ENCODE results near the gene EFCAB10.
"Not testable (repeated sequence)": the region's sequence is repeated elsewhere in the genome, so short reads cannot be mapped to it uniquely, and the experiment has no call there.

Gene EFCAB10

DNA sequence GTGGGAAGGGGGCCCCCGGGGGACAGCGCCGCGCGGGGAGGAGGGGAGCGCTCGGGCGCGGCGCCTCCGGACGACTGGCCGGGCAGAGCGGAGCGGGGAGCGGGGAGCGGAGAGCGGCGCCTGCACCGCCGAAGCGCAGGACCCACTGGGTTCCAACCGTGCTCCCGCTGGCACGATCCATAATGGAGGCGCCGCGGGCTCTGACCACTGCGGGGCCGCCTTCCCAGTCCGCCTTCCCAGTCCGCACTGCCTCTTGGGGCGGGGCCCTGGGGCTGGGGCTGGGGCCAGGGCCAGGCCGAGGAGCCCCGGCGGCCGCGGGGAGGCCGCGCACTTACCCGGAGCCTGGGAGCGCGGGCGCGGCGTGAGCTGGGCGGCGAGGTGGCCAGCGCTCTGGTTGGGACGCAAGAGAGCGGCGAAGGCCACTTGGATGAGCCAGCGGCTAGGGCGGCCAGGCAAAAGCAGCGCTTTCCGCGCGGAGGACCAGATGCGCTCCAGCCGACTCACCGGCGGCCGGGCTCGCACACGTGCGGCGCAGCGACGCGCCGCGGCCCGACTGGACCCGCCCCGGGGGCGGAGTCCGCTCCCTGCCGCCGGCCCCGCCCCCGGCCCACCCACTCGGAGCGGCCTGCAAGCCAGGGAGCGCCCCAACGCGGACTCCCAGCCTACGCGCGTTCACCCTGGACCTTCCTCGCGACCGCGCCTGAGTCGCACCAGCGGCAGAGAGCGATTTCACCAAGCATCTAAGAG lies 59.4 kb downstream of the EFCAB10 start, which contains the start of gene PUS7:
Gene PUS7, minus strand, starts transcription at position 555 of the 747 bp plus-strand sequence. CDS start 13,759 bp downstream, outside the sequence.
- Histone ChIP-seq H3K9ac (ENCODE audit: low read length) (peak within 1 kb of the TSS; percentile 74), H3K9me2 (replicated peaks; ENCODE audit: insufficient read depth, low read length) (no peaks in the 10 kb centered on the region), H3K27me3 (ENCODE audit: low read length) (no peaks in the 10 kb centered on the region), H2AFZ (ENCODE audit: low read depth, low read length, severe bottlenecking) (peak within 1 kb of the TSS; percentile 100), H3K9me3 (ENCODE audit: insufficient read depth, low read length) (no peaks in the 10 kb centered on the region), H4K20me1 (ENCODE audit: low read depth, low read length) (no peaks in the 10 kb centered on the region), H3K79me2 (ENCODE audit: insufficient read depth, low read length) (peaks cover 46% of the 10 kb centered on the region), H3K4me3 (ENCODE audit: insufficient read depth, low read length, poor library complexity, severe bottlenecking) (peak within 1 kb of the TSS; percentile 82), H3K36me3 (ENCODE audit: low read length) (0 out of 2 replicates have a peak, but pooled peaks cover 4% of the 10 kb centered on the region), H3F3A (ENCODE audit: insufficient read depth) (no peaks in the 10 kb centered on the region), H3K27ac (ENCODE audit: low read depth, low read length) (peak within 1 kb of the TSS; percentile 55), H3K4me2 (ENCODE audit: low read depth, low read length, poor library complexity, severe bottlenecking) (peak within 1 kb of the TSS; percentile 97)
- TF ChIP-seq EZH2phosphoT487 (conservative IDR thresholded peaks at IDR 0.05; ENCODE audit: low read length) = no peak
- TF ChIP-seq, protein P1, sequence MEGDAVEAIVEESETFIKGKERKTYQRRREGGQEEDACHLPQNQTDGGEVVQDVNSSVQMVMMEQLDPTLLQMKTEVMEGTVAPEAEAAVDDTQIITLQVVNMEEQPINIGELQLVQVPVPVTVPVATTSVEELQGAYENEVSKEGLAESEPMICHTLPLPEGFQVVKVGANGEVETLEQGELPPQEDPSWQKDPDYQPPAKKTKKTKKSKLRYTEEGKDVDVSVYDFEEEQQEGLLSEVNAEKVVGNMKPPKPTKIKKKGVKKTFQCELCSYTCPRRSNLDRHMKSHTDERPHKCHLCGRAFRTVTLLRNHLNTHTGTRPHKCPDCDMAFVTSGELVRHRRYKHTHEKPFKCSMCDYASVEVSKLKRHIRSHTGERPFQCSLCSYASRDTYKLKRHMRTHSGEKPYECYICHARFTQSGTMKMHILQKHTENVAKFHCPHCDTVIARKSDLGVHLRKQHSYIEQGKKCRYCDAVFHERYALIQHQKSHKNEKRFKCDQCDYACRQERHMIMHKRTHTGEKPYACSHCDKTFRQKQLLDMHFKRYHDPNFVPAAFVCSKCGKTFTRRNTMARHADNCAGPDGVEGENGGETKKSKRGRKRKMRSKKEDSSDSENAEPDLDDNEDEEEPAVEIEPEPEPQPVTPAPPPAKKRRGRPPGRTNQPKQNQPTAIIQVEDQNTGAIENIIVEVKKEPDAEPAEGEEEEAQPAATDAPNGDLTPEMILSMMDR (IDR thresholded peaks at IDR 0.05; ENCODE audit: insufficient read depth, low read length, poor library complexity, severe bottlenecking) = no peak

- Histone ChIP-seq H3K27ac (ENCODE audit: low read depth, low read length) (peak overlapping the region; percentile 19; the same call in 1 of the 2 replicates), H3K4me3 (ENCODE audit: insufficient read depth, low read length, poor library complexity, severe bottlenecking) (peak overlapping the region; percentile 82), H3K9me3 (ENCODE audit: insufficient read depth, low read length) (no peaks in the 10 kb centered on the region), H3F3A (ENCODE audit: insufficient read depth) (no peaks in the 10 kb centered on the region), H3K9ac (ENCODE audit: low read length) (peak overlapping the region; percentile 74), H4K20me1 (ENCODE audit: low read depth, low read length) (no peaks in the 10 kb centered on the region), H3K9me2 (replicated peaks; ENCODE audit: insufficient read depth, low read length) (no peaks in the 10 kb centered on the region), H3K27me3 (ENCODE audit: low read length) (no peaks in the 10 kb centered on the region), H2AFZ (ENCODE audit: low read depth, low read length, severe bottlenecking) (peak overlapping the region; percentile 72), H3K79me2 (ENCODE audit: insufficient read depth, low read length) (peaks cover 53% of the 10 kb centered on the region), H3K4me2 (ENCODE audit: low read depth, low read length, poor library complexity, severe bottlenecking) (peak overlapping the region; percentile 97), H3K36me3 (ENCODE audit: low read length) (0 out of 2 replicates have a peak, but pooled peaks cover 4% of the 10 kb centered on the region)
- TF ChIP-seq, protein P1 (IDR thresholded peaks at IDR 0.05; ENCODE audit: insufficient read depth, low read length, poor library complexity, severe bottlenecking) = no peak
- no peak for TF ChIP-seq EZH2phosphoT487 (conservative IDR thresholded peaks at IDR 0.05; ENCODE audit: low read length)
Measured at GRCh38 chr7:105521027-105521716, 60.1 kb downstream of the EFCAB10 start.

GRCh38 chr7:105520620-105521019 lies 60.7 kb downstream of the EFCAB10 start:
- H3K9me2 ChIP-seq (replicated peaks; ENCODE audit: insufficient read depth, low read length); H3F3A ChIP-seq (ENCODE audit: insufficient read depth); H3K36me3 ChIP-seq (ENCODE audit: low read length); H3K27me3 ChIP-seq (ENCODE audit: low read length); H3K9me3 ChIP-seq (ENCODE audit: insufficient read depth, low read length); H4K20me1 ChIP-seq (ENCODE audit: low read depth, low read length); H3K27ac ChIP-seq (ENCODE audit: low read depth, low read length): not testable (repeated sequence)
- H3K4me2 ChIP-seq (ENCODE audit: low read depth, low read length, poor library complexity, severe bottlenecking) = peak overlapping the region; percentile 97
- peak overlapping the region; percentile 74 for H3K9ac ChIP-seq (ENCODE audit: low read length)
- peaks cover 57% of the 10 kb centered on the region for H3K79me2 ChIP-seq (ENCODE audit: insufficient read depth, low read length)
- H2AFZ ChIP-seq (ENCODE audit: low read depth, low read length, severe bottlenecking) = peak overlapping the region; percentile 72
- H3K4me3 ChIP-seq (ENCODE audit: insufficient read depth, low read length, poor library complexity, severe bottlenecking) = peak overlapping the region; percentile 82
